Trophoblast cell (in vitro differentiated cells and primary cell): ENCODE measurements around the gene ZIK1.

Experiments
- DNase-seq, 2 donors: peaks; one replicate each; pipeline ENCODE4 v3.0.0-alpha.2; 2016
- H2AFZ ChIP-seq: 2 replicates; pipeline ENCODE4 v1.6.1; 2013; ENCODE audit warnings: low read length, moderate library complexity, mild to moderate bottlenecking; ENCODE audit not compliant: insufficient read depth, poor library complexity
- H2AK5ac ChIP-seq: 2 replicates; pipeline ENCODE4 v1.6.1; 2013; ENCODE audit warnings: mild to moderate bottlenecking, low read length
- H2BK120ac ChIP-seq: 2 replicates; pipeline ENCODE4 v1.6.1; 2013; ENCODE audit warnings: low read length, mild to moderate bottlenecking, moderate library complexity; ENCODE audit not compliant: insufficient read depth, poor library complexity
- H2BK12ac ChIP-seq: 2 replicates; pipeline ENCODE4 v1.6.1; 2013; ENCODE audit warnings: mild to moderate bottlenecking, low read length, moderate library complexity
- H2BK5ac ChIP-seq: 2 replicates; pipeline ENCODE4 v1.6.1; 2013; ENCODE audit warnings: low read length, low read depth, moderate library complexity, mild to moderate bottlenecking; ENCODE audit not compliant: poor library complexity
- H3K14ac ChIP-seq: 2 replicates; pipeline ENCODE4 v1.6.1; 2013; ENCODE audit warnings: mild to moderate bottlenecking, low read length
- H3K18ac ChIP-seq: 2 replicates; pipeline ENCODE4 v1.6.1; 2013; ENCODE audit warnings: mild to moderate bottlenecking, low read length
- H3K23ac ChIP-seq: 2 replicates; pipeline ENCODE4 v1.6.1; 2013; ENCODE audit warnings: low read length
- H3K27ac ChIP-seq: 2 replicates; pipeline ENCODE4 v1.5.1; 2013; ENCODE audit warnings: low read depth, mild to moderate bottlenecking, inconsistent platforms, low read length, moderate library complexity
- H3K27me3 ChIP-seq: 2 replicates; pipeline ENCODE4 v1.6.1; 2013; ENCODE audit warnings: inconsistent platforms, mild to moderate bottlenecking, low read length, moderate library complexity; ENCODE audit not compliant: insufficient read depth
- H3K36me3 ChIP-seq, 2 experiments: 1 replicate in 1 of 2; 2 replicates in 1 of 2; pipeline ENCODE4 v1.6.1; 2013; ENCODE audit warnings: low read length in 2 of 2, mild to moderate bottlenecking in 2 of 2, moderate library complexity in 1 of 2; ENCODE audit not compliant: insufficient read depth in 2 of 2, control insufficient read depth in 1 of 2
- H3K4ac ChIP-seq: 2 replicates; pipeline ENCODE4 v1.6.1; 2013; ENCODE audit warnings: low read depth, mild to moderate bottlenecking, low read length, moderate library complexity
- H3K4me1 ChIP-seq, 2 experiments: 1 replicate in 1 of 2; 2 replicates in 1 of 2; pipeline ENCODE4 v1.6.1; 2013; ENCODE audit warnings: low read length in 2 of 2, mild to moderate bottlenecking in 2 of 2, moderate library complexity in 1 of 2; ENCODE audit not compliant: insufficient read depth in 2 of 2, control insufficient read depth in 1 of 2
- H3K4me2 ChIP-seq: 2 replicates; pipeline ENCODE4 v1.6.1; 2013; ENCODE audit warnings: inconsistent platforms, mild to moderate bottlenecking, low read length, moderate library complexity
- H3K4me3 ChIP-seq: 2 replicates; pipeline ENCODE4 v1.5.1; 2013; ENCODE audit warnings: mild to moderate bottlenecking, low read depth, low read length, inconsistent platforms
- H3K79me1 ChIP-seq: one replicate; pipeline ENCODE4 v1.6.1; 2013; ENCODE audit warnings: low read length
- H3K79me2 ChIP-seq: 2 replicates; pipeline ENCODE4 v1.6.1; 2013; ENCODE audit warnings: low read length, mild to moderate bottlenecking; ENCODE audit not compliant: control insufficient read depth, insufficient read depth, poor library complexity
- H3K9ac ChIP-seq: 2 replicates; pipeline ENCODE4 v1.6.1; 2013; ENCODE audit warnings: mild to moderate bottlenecking, low read length
- H3K9me3 ChIP-seq: 2 replicates; pipeline ENCODE4 v1.6.1; 2013; ENCODE audit warnings: low read depth, mild to moderate bottlenecking, control low read depth, inconsistent platforms, low read length; ENCODE audit not compliant: insufficient read depth
- H4K12ac ChIP-seq: 2 replicates; pipeline ENCODE4 v1.6.1; 2013; ENCODE audit warnings: low read depth, mild to moderate bottlenecking, low read length, moderate library complexity
- H4K8ac ChIP-seq: 2 replicates; pipeline ENCODE4 v1.6.1; 2013; ENCODE audit warnings: low read depth, mild to moderate bottlenecking, low read length, moderate library complexity
- H4K91ac ChIP-seq: one replicate; pipeline ENCODE4 v1.6.1; 2013; ENCODE audit warnings: low read depth, mild to moderate bottlenecking, low read length, moderate library complexity
- WGBS: extraction: QIAGEN DNeasy Blood & Tissue Kit; methylation state at CpG from one replicate; pipeline ENCODE4 v1.1.7; 2013; ENCODE audit warnings: missing lambda C conversion rate; ENCODE audit not compliant: insufficient read length, insufficient coverage; ENCODE audit errors: extremely low coverage; 5-methylcytosine and 5-hydroxymethylcytosine counted together

ZIK1 gene

GRCh38 chr19:57557659-57558058 is 26.3 kb upstream of the ZIK1 start:
- Histone ChIP-seq H4K12ac (no peak overlapping the region), H3K79me1 (peaks cover 5% of the 10 kb centered on the region), H2AK5ac (no peak overlapping the region), H3K4me2 (no peak overlapping the region), H3K36me3 (peaks cover 10 to 29% of the 10 kb centered on the region in 2 experiments), H2BK5ac (no peak overlapping the region), H3K79me2 (peaks cover 5% of the 10 kb centered on the region), H2BK12ac (no peak overlapping the region), H3K4me1 (peaks cover 2 to 7% of the 10 kb centered on the region in 2 experiments), H3K9ac (no peak overlapping the region), H3K9me3 (peaks cover 7% of the 10 kb centered on the region), H3K4me3 (no peak overlapping the region), H4K91ac (no peak overlapping the region), H3K14ac (no peak overlapping the region), H3K18ac (no peak overlapping the region), H2AFZ (no peak overlapping the region), H3K27me3 (no peaks in the 10 kb centered on the region), H3K4ac (no peak overlapping the region), H4K8ac (no peak overlapping the region), H2BK120ac (no peak overlapping the region), H3K27ac (no peak overlapping the region), H3K23ac (no peak overlapping the region)
- no peak for DNase-seq
- no CpG with 5 or more reads among the region's 5 CpGs for WGBS

- Histone ChIP-seq H2AFZ (no peak overlapping the region), H4K12ac (no peak overlapping the region), H4K8ac (no peak overlapping the region), H3K23ac (no peak overlapping the region), H3K4me1 (peaks cover 2 to 7% of the 10 kb centered on the region in 2 experiments), H2BK5ac (no peak overlapping the region), H4K91ac (no peak overlapping the region), H3K27me3 (no peaks in the 10 kb centered on the region), H2BK12ac (no peak overlapping the region), H3K4me2 (peak overlapping the region; percentile 63), H3K4me3 (no peak overlapping the region), H3K36me3 (peaks cover 10 to 22% of the 10 kb centered on the region in 2 experiments), H3K27ac (no peak overlapping the region), H2BK120ac (no peak overlapping the region), H3K4ac (no peak overlapping the region), H3K9ac (no peak overlapping the region), H2AK5ac (no peak overlapping the region), H3K79me2 (peaks cover 5% of the 10 kb centered on the region), H3K14ac (no peak overlapping the region), H3K18ac (no peak overlapping the region), H3K9me3 (peaks cover 8% of the 10 kb centered on the region), H3K79me1 (peaks cover 5% of the 10 kb centered on the region)
- no peak for DNase-seq
- WGBS: no CpG with 5 or more reads among the region's 6 CpGs
Measured at GRCh38 chr19:57558525-57558924, 25.4 kb upstream of the ZIK1 start.

GRCh38 chr19:57559008-57559403 is 24.9 kb upstream of the ZIK1 start:
- Histone ChIP-seq H3K4me3 (peak overlapping the region; percentile 94), H3K9ac (peak overlapping the region; percentile 65), H3K27me3 (no peaks in the 10 kb centered on the region), H2BK120ac (no peak overlapping the region), H2BK5ac (no peak overlapping the region), H2AK5ac (no peak overlapping the region), H3K4me1 (peaks cover 2 to 7% of the 10 kb centered on the region in 2 experiments), H3K23ac (no peak overlapping the region), H4K8ac (peak overlapping the region; percentile 77), H3K4me2 (peak overlapping the region; percentile 63), H2BK12ac (no peak overlapping the region), H3K27ac (no peak overlapping the region), H3K14ac (peak overlapping the region; percentile 58), H3K18ac (no peak overlapping the region), H3K4ac (peak overlapping the region; percentile 28), H4K91ac (peak overlapping the region; percentile 28), H3K36me3 (peaks cover 10 to 18% of the 10 kb centered on the region in 2 experiments), H3K9me3 (peaks cover 8% of the 10 kb centered on the region), H3K79me2 (peaks cover 5% of the 10 kb centered on the region), H2AFZ (peak overlapping the region; percentile 65), H3K79me1 (peaks cover 5% of the 10 kb centered on the region), H4K12ac (peak overlapping the region; percentile 54)
- peak in 1 of 2 donors; percentile 13 for DNase-seq
- WGBS: no CpG with 5 or more reads among the region's 22 CpGs

GRCh38 chr19:57559404-57560025 is 24.4 kb upstream of the ZIK1 start, which contains the start of gene ZNF550:
Gene ZNF550 (minus strand): TSS chr19:57559863. CDS start chr19:57559682, 181 bp downstream.
- Histone ChIP-seq H4K91ac (peak within 1 kb of the TSS; percentile 28), H3K9ac (peak within 1 kb of the TSS; percentile 65), H4K12ac (peak within 1 kb of the TSS; percentile 54), H3K4me1 (peaks cover 2 to 7% of the 10 kb centered on the region in 2 experiments), H4K8ac (peak within 1 kb of the TSS; percentile 77), H3K79me2 (peaks cover 5% of the 10 kb centered on the region), H3K27ac (no peak within 1 kb of the TSS), H3K79me1 (peaks cover 5% of the 10 kb centered on the region), H3K4me2 (peak within 1 kb of the TSS; percentile 63), H3K4ac (peak within 1 kb of the TSS; percentile 28), H3K4me3 (peak within 1 kb of the TSS; percentile 94), H2BK5ac (no peak within 1 kb of the TSS), H3K14ac (peak within 1 kb of the TSS; percentile 58), H2BK12ac (no peak within 1 kb of the TSS), H3K27me3 (no peaks in the 10 kb centered on the region), H3K9me3 (peaks cover 9% of the 10 kb centered on the region), H3K18ac (peak within 1 kb of the TSS; percentile 58), H2AK5ac (no peak within 1 kb of the TSS), H2BK120ac (peak within 1 kb of the TSS; percentile 16), H2AFZ (peak within 1 kb of the TSS; percentile 65), H3K36me3 (peaks cover 7 to 13% of the 10 kb centered on the region in 2 experiments), H3K23ac (no peak within 1 kb of the TSS)
- WGBS: no CpG with 5 or more reads among the region's 56 CpGs
- DNase-seq: peak; percentile 80 to 91
